Measurements from ENCODE around the gene GJB3.
"Not testable (repeated sequence)": the region's sequence is repeated elsewhere in the genome, so short reads cannot be mapped to it uniquely, and the experiment has no call there.

Gene GJB3

GRCh38 chr1:34761176-34761761 is 19.7 kb upstream of the GJB3 start:
- no peak for DNase-seq

- no peak for DNase-seq
These were observed 19.2 kb upstream of the GJB3 start for GRCh38 chr1:34761776-34762307.

GRCh38 chr1:34762474-34763141 is 18.4 kb upstream of the GJB3 start:
- no peak for DNase-seq

- no peak for DNase-seq
These were observed 17.8 kb upstream of the GJB3 start for GRCh38 chr1:34763142-34763781.

GRCh38 chr1:34768856-34769255 is 12.2 kb upstream of the GJB3 start:
- DNase-seq: no peak

GRCh38 chr1:34770891-34771504 is 10.0 kb upstream of the GJB3 start:
- DNase-seq: no peak

GRCh38 chr1:34771573-34772371 is 9.2 kb upstream of the GJB3 start:
- no peak for DNase-seq

GRCh38 chr1:34773114-34773513 is 7.9 kb upstream of the GJB3 start:
- DNase-seq: not testable (repeated sequence)

- DNase-seq: no peak
These were observed 6.1 kb upstream of the GJB3 start for GRCh38 chr1:34774957-34775356.

- DNase-seq: no peak
These were observed 4.1 kb upstream of the GJB3 start for GRCh38 chr1:34776911-34777310.

- DNase-seq: no peak
These were observed 3.3 kb upstream of the GJB3 start for GRCh38 chr1:34777519-34778321.

GRCh38 chr1:34778381-34778780 is 2.6 kb upstream of the GJB3 start:
- no peak for DNase-seq

GRCh38 chr1:34779005-34779404 is 2.0 kb upstream of the GJB3 start:
- DNase-seq: no peak

- no peak for DNase-seq
These were observed 1.5 kb upstream of the GJB3 start for GRCh38 chr1:34779526-34779925.

- no peak for DNase-seq
These were observed 1.1 kb upstream of the GJB3 start for GRCh38 chr1:34779962-34780361.

- no peak for DNase-seq
These were observed 486 bp upstream of the GJB3 start for GRCh38 chr1:34780528-34780927.

GRCh38 chr1:34781844-34782391 is 904 bp downstream of the GJB3 start:
- no peak for DNase-seq

GRCh38 chr1:34784751-34785221 is 3.8 kb downstream of the GJB3 start:
- no peak for DNase-seq

GRCh38 chr1:34785231-34785874 is 4.3 kb downstream of the GJB3 start:
- DNase-seq: no peak

GRCh38 chr1:34785875-34786470 is 5.0 kb downstream of the GJB3 start:
- DNase-seq: no peak

Data from SHP77 treated with DMSO at 0.1 percent for 48 hours (cell line).